HepG2 (cell line): ENCODE results near the gene SLC6A8. TPM values are rescaled to one million over a fixed set of nuclear protein-coding genes. Genes with fewer than 3 reads are reported as not detected.

ENCODE experiments used
- ATAC-seq: fragments of 200-7000 bp; cut with Tn5 transposase; 3 replicates; pipeline ENCODE4 v1.9.1; 2020; ENCODE audit warnings: mild to moderate bottlenecking, moderate library complexity
- BruUV-seq: library from RNA; stranded (reverse); fragments of 400-500 nt; replicated peaks from 2 replicates; lab custom pipeline; 2021; lab: Mats Ljungman, UMichigan
- CTCF ChIA-PET: fragments of 300-600 bp; formaldehyde crosslinking; extraction: SDS; loops from one replicate; lab custom pipeline; 2021; ENCODE audit warnings: low total read pairs, inconsistent platforms, low intra/inter-chr PET ratio; lab: Yijun Ruan, JAX
- POLR2A ChIA-PET: fragments of 350-600 bp; sonication (Branson Sonifier 250); formaldehyde crosslinking; loops from one replicate; lab custom pipeline; 2020; ENCODE audit warnings: antibody characterized with exemption, inconsistent platforms; lab: Yijun Ruan, JAX
- DNase-seq: peaks from one replicate; pipeline ENCODE4 v3.0.0-alpha.2; 2015; ENCODE audit warnings: low spot score
- FAIRE-seq: peaks from 3 replicates; lab custom pipeline; 2011; peaks lifted over from hg19 to GRCh38; lab: Jason Lieb, UNC
- H2AFZ ChIP-seq: one replicate; pipeline ENCODE4 v1.6.1; 2011; ENCODE audit warnings: low read length, inconsistent platforms
- H3K27ac ChIP-seq: fragments of 300-600 bp; 3 replicates; pipeline ENCODE4 v1.8.0; 2011; ENCODE audit warnings: mixed run types, mild to moderate bottlenecking, mixed read lengths, low read length, inconsistent platforms; ENCODE audit not compliant: insufficient read depth; ENCODE audit errors: extremely low read length
- H3K27me3 ChIP-seq, 2 experiments: fragments of 200-600 bp in 1 of 2; 2 replicates in 1 of 2; 3 replicates in 1 of 2; pipeline versions ENCODE4 v1.6.0 to v1.8.0; 2011; ENCODE audit warnings: low read length in 2 of 2, mild to moderate bottlenecking in 2 of 2, moderate library complexity in 2 of 2, inconsistent platforms in 1 of 2; ENCODE audit not compliant: insufficient read depth in 2 of 2, control insufficient read depth in 1 of 2
- H3K36me3 ChIP-seq, 2 experiments: fragments of 200-600 bp in 1 of 2; replicated peaks in 1 of 2; 2 replicates in 1 of 2; 3 replicates in 1 of 2; pipeline versions ENCODE4 v1.5.1 to v1.8.0; 2011; ENCODE audit warnings: low read length in 2 of 2, inconsistent platforms in 1 of 2; ENCODE audit not compliant: insufficient read depth in 2 of 2, control insufficient read depth in 1 of 2
- H3K4me1 ChIP-seq: 2 replicates; pipeline ENCODE4 v1.5.1; 2012; ENCODE audit warnings: low read length, inconsistent platforms; ENCODE audit not compliant: insufficient read depth
- H3K4me2 ChIP-seq: 2 replicates; pipeline ENCODE4 v1.6.0; 2011; ENCODE audit warnings: low read depth, low read length, inconsistent platforms
- H3K4me3 ChIP-seq, 3 experiments: fragments of 200-600 bp in 1 of 3; sonication (generic), shearing (Covaris generic) in 1 of 3; replicated peaks in 1 of 3; 2 replicates each; pipeline ENCODE4 v1.5.1; 2011 to 2016; ENCODE audit warnings: low read length in 3 of 3, inconsistent platforms in 2 of 3, low read depth in 2 of 3, mild to moderate bottlenecking in 2 of 3, control low read depth in 1 of 3, mixed read lengths in 1 of 3; ENCODE audit not compliant: insufficient read depth in 1 of 3
- H3K79me2 ChIP-seq: one replicate; pipeline ENCODE4 v1.6.1; 2011; ENCODE audit warnings: low read length, inconsistent platforms; ENCODE audit not compliant: insufficient read depth
- H3K9ac ChIP-seq: 2 replicates; pipeline ENCODE4 v1.6.0; 2011; ENCODE audit warnings: mild to moderate bottlenecking, low read depth, low read length, inconsistent platforms; ENCODE audit not compliant: insufficient read depth
- H3K9me3 ChIP-seq: 2 replicates; pipeline ENCODE4 v1.5.1; 2012; ENCODE audit warnings: mild to moderate bottlenecking, low read length
- H4K20me1 ChIP-seq: 2 replicates; pipeline ENCODE4 v1.6.0; 2011; ENCODE audit warnings: inconsistent platforms, mild to moderate bottlenecking, low read length, moderate library complexity; ENCODE audit not compliant: insufficient read depth
- ARID4A ChIP-seq: sonication (generic); formaldehyde crosslinking; IDR thresholded peaks from 2 replicates; pipeline ENCODE4 v1.5.0; 2020; ENCODE audit warnings: mild to moderate bottlenecking, missing genetic modification reagents, borderline replicate concordance
- EEA1 ChIP-seq: sonication (generic); formaldehyde crosslinking; IDR thresholded peaks from 2 replicates; pipeline ENCODE4 v1.5.1; 2020; ENCODE audit warnings: mild to moderate bottlenecking, missing genetic modification reagents, borderline replicate concordance
- GLI4 ChIP-seq: sonication (generic); formaldehyde crosslinking; IDR thresholded peaks from 2 replicates; pipeline ENCODE4 v1.5.1; 2020; ENCODE audit warnings: missing genetic modification reagents, mild to moderate bottlenecking, moderate library complexity, borderline replicate concordance
- GMEB1 ChIP-seq: sonication (generic); formaldehyde crosslinking; IDR thresholded peaks from 2 replicates; pipeline ENCODE4 v1.5.1; 2020; ENCODE audit warnings: missing genetic modification reagents, mild to moderate bottlenecking, borderline replicate concordance
- HNF1B ChIP-seq: sonication (generic); formaldehyde crosslinking; IDR thresholded peaks from 2 replicates; pipeline ENCODE4 v1.5.1; 2020; ENCODE audit warnings: mild to moderate bottlenecking, moderate library complexity, missing genetic modification reagents
- JUN ChIP-seq: sonication (generic); formaldehyde crosslinking; IDR thresholded peaks from 2 replicates; pipeline ENCODE4 v1.4.0; 2020; ENCODE audit warnings: mild to moderate bottlenecking, missing genetic modification reagents
- MAX ChIP-seq: IDR thresholded peaks from 2 replicates; pipeline ENCODE4 v1.6.1; 2012; ENCODE audit warnings: inconsistent platforms
- MZF1 ChIP-seq: sonication (generic); formaldehyde crosslinking; IDR thresholded peaks from 2 replicates; pipeline ENCODE4 v1.8.1; 2023; ENCODE audit warnings: mild to moderate bottlenecking, missing genetic modification reagents, borderline replicate concordance
- NFE2L2 ChIP-seq: fragments of 150-350 bp; IDR thresholded peaks from 2 replicates; pipeline ENCODE4 v1.6.1; 2014; ENCODE audit warnings: low read length
- NFKBIZ ChIP-seq: IDR thresholded peaks from 2 replicates; pipeline ENCODE4 v1.6.1; 2018; ENCODE audit warnings: missing genetic modification reagents, missing compliant biosample characterization
- NR2C2 ChIP-seq: sonication (generic); formaldehyde crosslinking; IDR thresholded peaks from 2 replicates; pipeline ENCODE4 v1.4.0; 2020; ENCODE audit warnings: missing genetic modification reagents, mild to moderate bottlenecking, moderate library complexity, borderline replicate concordance
- RBFOX2 ChIP-seq: fragments of 200-400 bp; formaldehyde crosslinking; IDR thresholded peaks from 2 replicates; pipeline ENCODE4 v1.6.1; 2017; ENCODE audit warnings: low read depth, mild to moderate bottlenecking, low read length
- SALL2 ChIP-seq: sonication (generic); formaldehyde crosslinking; IDR thresholded peaks from 2 replicates; pipeline ENCODE4 v1.8.1; 2023; ENCODE audit warnings: mild to moderate bottlenecking, missing genetic modification reagents, inconsistent platforms
- ZC3H13 ChIP-seq: sonication (generic); formaldehyde crosslinking; IDR thresholded peaks from 2 replicates; pipeline ENCODE4 v1.8.1; 2023; ENCODE audit warnings: mild to moderate bottlenecking, missing genetic modification reagents, moderate library complexity
- ZNF160 ChIP-seq: sonication (generic); formaldehyde crosslinking; IDR thresholded peaks from 2 replicates; pipeline ENCODE4 v1.8.0; 2022; ENCODE audit warnings: mild to moderate bottlenecking, inconsistent platforms, missing genetic modification reagents
- ZNF24 ChIP-seq: fragments of 450-650 bp; IDR thresholded peaks from 2 replicates; pipeline ENCODE4 v1.6.1; 2017; ENCODE audit warnings: antibody characterized with exemption, mild to moderate bottlenecking
- ZNF792 ChIP-seq: IDR thresholded peaks from 2 replicates; pipeline ENCODE4 v1.6.1; 2016
- WGBS: methylation state at CpG from one replicate; pipeline ENCODE4 v1.1.6; 2017; ENCODE audit warnings: low lambda C conversion rate; 5-methylcytosine and 5-hydroxymethylcytosine counted together
- in situ Hi-C: cut with HindIII; loops from 2 replicates; pipeline ENCODE4 v1.10.0; 2017; ENCODE audit warnings: low pct_unique_long_range_greater_than_20kb; ENCODE audit not compliant: extremely low pct_ligation_motif_present
- intact Hi-C: fragments of 100-400 bp; cut with micrococcal nuclease; formaldehyde crosslinking; loops from one replicate; pipeline ENCODE4 v1.10.0; 2022; ENCODE audit not compliant: unreplicated experiment
- polyA plus RNA-seq, 8 experiments: library from polyadenylated mRNA; depleted of rRNA in 3 of 8; stranded (reverse) in 7 of 8; unstranded in 1 of 8; fragments of >200 nt; fragmentation: Illumina TruSeq in 4 of 8; extraction: Trizol in 4 of 8; gene quantifications; 2 replicates each; pipeline versions ENCODE4 v1.2.1 to v1.2.3, GENCODE V29; 2011 to 2016; ENCODE audit warnings: low read depth in 4 of 8, missing spikeins in 1 of 8, mixed read lengths in 1 of 8; ENCODE audit not compliant: insufficient read depth in 1 of 8
- total RNA-seq, 5 experiments: library from RNA; depleted of rRNA; stranded (reverse); fragments of >200 nt; fragmentation: Illumina TruSeq; extraction: Trizol; gene quantifications; 2 replicates each; pipeline ENCODE4 v1.2.3, GENCODE V29; 2016; ENCODE audit warnings: low read depth in 1 of 5

SLC6A8 gene
- total and polyA plus RNA-seq, 2 of the 13 experiments (the other 11 are each of a cell fraction or from before 2014, with no cell fraction given) = 13.9 to 176 TPM

GRCh38 chrX:153689654-153690465 lies 2.1 kb downstream of the SLC6A8 start:
- intact Hi-C loops (no loop called here), in situ Hi-C loops (no loop called here)
- TSS peak; percentile 46 for BruUV-seq
- FAIRE-seq (no peak), DNase-seq (no peak), ATAC-seq (peak; percentile 44)
- H3K4me1 ChIP-seq = peaks cover 24% of the 10 kb centered on the region; the same call in 1 of the 2 replicates
- H4K20me1 ChIP-seq = peaks cover 22% of the 10 kb centered on the region
- H3K27ac ChIP-seq = no peak overlapping the region
- no peaks in the 10 kb centered on the region for H3K9me3 ChIP-seq
- CTCF ChIA-PET = no interaction called here
- 20% methylated on average over 1 of the region's 19 CpGs for WGBS
- H3K4me2 ChIP-seq = peak overlapping the region; percentile 75
- H3K4me3 ChIP-seq = peak overlapping the region; percentile 37 to 74 (median 68)
- POLR2A ChIA-PET = no interaction called here
- H2AFZ ChIP-seq = no peak overlapping the region
- peak overlapping the region; percentile 64 for H3K9ac ChIP-seq
- H3K36me3 ChIP-seq = peaks cover 0 to 3% of the 10 kb centered on the region in 2 experiments; a peak in 2 of 5 replicates
- H3K27me3 ChIP-seq = no peaks in the 10 kb centered on the region
- H3K79me2 ChIP-seq = peaks cover 20% of the 10 kb centered on the region
- TF ChIP-seq JUN (CRISPR knock-in tag) (no peak), GLI4 (CRISPR knock-in tag) (no peak), ZNF160 (CRISPR knock-in tag) (no peak), ZNF792 (no peak), NFE2L2 (no peak), MAX (peak; percentile 16; the same call in 1 of the 2 replicates), SALL2 (CRISPR knock-in tag) (no peak), ARID4A (CRISPR knock-in tag) (peak; percentile 32; the same call in 1 of the 2 replicates), MZF1 (CRISPR knock-in tag) (no peak), NR2C2 (CRISPR knock-in tag) (no peak), ZC3H13 (CRISPR knock-in tag) (peak; percentile 80), GMEB1 (CRISPR knock-in tag) (no peak), HNF1B (CRISPR knock-in tag) (0 out of 2 replicates have a peak, but pooled peaks have one; percentile 12), NFKBIZ (CRISPR knock-in tag) (no peak), EEA1 (CRISPR knock-in tag) (no peak), ZNF24 (no peak), RBFOX2 (peak; percentile 69)
